ENCODE data around the gene EVA1A. TPM values are rescaled to one million over a fixed set of nuclear protein-coding genes. Genes with fewer than 3 reads are reported as not detected.

The EVA1A gene
- total and polyA plus RNA-seq, 2 of the 8 experiments (the other 6 are each of a cell fraction or from before 2014, with no cell fraction given), result 2.4 to 4.3 TPM

- DNase-seq (ENCODE audit: low read depth in 1 of 2, low spot score in 2 of 2) (no peak), FAIRE-seq (no peak)
- Histone ChIP-seq H3K4me2 (ENCODE audit: insufficient read depth in 1 of 2, low read depth in 2 of 2, low read length in 2 of 2) (no peak overlapping the region), H3K27me3 (replicated peaks in 1 of 4; ENCODE audit: control insufficient read depth in 3 of 4, extremely low read depth in 1 of 4, insufficient read depth in 3 of 4, low read length in 3 of 4) (no peaks in the 10 kb centered on the region), H3K4me3 (ENCODE audit: extremely low read depth in 1 of 4, insufficient read depth in 2 of 4, low read depth in 3 of 4, low read length in 4 of 4) (no peak overlapping the region), H3K56ac (replicated peaks; ENCODE audit: insufficient read length, low read depth, low read length) (no peak overlapping the region), H4K91ac (replicated peaks; ENCODE audit: insufficient read length, low read length) (no peak overlapping the region), H3K23me2 (ENCODE audit: low read depth, low read length) (no peaks in the 10 kb centered on the region), H3K27ac (ENCODE audit: low read depth, low read length) (no peak overlapping the region), H3K9ac (replicated peaks in 1 of 4; ENCODE audit: extremely low read depth in 1 of 4, low read depth in 3 of 4, low read length in 3 of 4) (no peak overlapping the region), H2BK15ac (ENCODE audit: low read length) (no peak overlapping the region), H3K9me3 (ENCODE audit: insufficient read depth in 2 of 2, low read depth in 1 of 2, low read length in 1 of 2) (no peaks in the 10 kb centered on the region), H3K4ac (replicated peaks; ENCODE audit: insufficient read length, low read depth, low read length) (no peak overlapping the region), H2AK5ac (ENCODE audit: low read depth, low read length) (no peak overlapping the region), H3K23ac (ENCODE audit: insufficient read length) (no peak overlapping the region), H4K8ac (ENCODE audit: extremely low read depth, insufficient read depth, low read length) (no peak overlapping the region), H3K14ac (ENCODE audit: insufficient read length) (no peak overlapping the region), H2BK12ac (ENCODE audit: low read depth, low read length) (no peak overlapping the region), H4K20me1 (replicated peaks in 1 of 2; ENCODE audit: control insufficient read depth in 1 of 2, insufficient read depth in 2 of 2, low read length in 2 of 2) (no peaks in the 10 kb centered on the region), H3K4me1 (replicated peaks in 1 of 4; ENCODE audit: control insufficient read depth in 3 of 4, insufficient read depth in 4 of 4, low read length in 3 of 4) (peaks cover 0 to 3% (median 0%) of the 10 kb centered on the region in 4 experiments; a peak in 1 of 7 replicates), H2BK120ac (replicated peaks; ENCODE audit: low read depth, low read length) (no peak overlapping the region), H3K79me2 (ENCODE audit: control insufficient read depth in 1 of 2, insufficient read depth in 2 of 2, low read length in 2 of 2) (no peaks in the 10 kb centered on the region), H3K18ac (ENCODE audit: extremely low read depth, low read length) (no peak overlapping the region), H2AFZ (ENCODE audit: low read length) (no peak overlapping the region), H2BK5ac (ENCODE audit: low read depth, low read length) (no peak overlapping the region), H4K5ac (ENCODE audit: insufficient read length, low read depth, low read length) (no peak overlapping the region), H2BK20ac (ENCODE audit: low read length) (no peak overlapping the region), H3K79me1 (ENCODE audit: low read depth, low read length) (no peaks in the 10 kb centered on the region), H3K36me3 (ENCODE audit: control insufficient read depth in 2 of 4, insufficient read depth in 4 of 4, low read length in 3 of 4) (no peaks in the 10 kb centered on the region)
- POLR2A ChIA-PET (ENCODE audit: partially characterized antibody), result no interaction called here
- TF ChIP-seq SIX5 (IDR thresholded peaks at IDR 0.05; ENCODE audit: low read depth, low read length) (no peak), MAFK (IDR thresholded peaks at IDR 0.05; ENCODE audit: low read depth, low read length) (peak; percentile 84)
- WGBS, 2 experiments (ENCODE audit: extremely low coverage in 1 of 2, insufficient coverage in 1 of 2, insufficient read length in 1 of 2, insufficient replicate concordance in 2 of 2, low coverage in 1 of 2, low lambda C conversion rate in 2 of 2, missing lambda C conversion rate in 1 of 2), result 93% methylated on average over 13 of the region's 14 CpGs; no CpG with 5 or more reads in 1 of the 2 experiments
- CTCF ChIA-PET (ENCODE audit: partially characterized antibody), result interaction anchor here (0.8 to 2.6 kb wide), 5 partner anchors 18 to 385 kb away, joined by 3 to 5 read pairs (median 3); no protein-coding TSS in a partner anchor
Observed at GRCh38 chr2:75459565-75460310, 101.0 kb downstream of the EVA1A start.

All from H1 (cell line).